Cardiac septum (tissue), 1 donor: ENCODE data around the gene ARHGEF11. TPM values are rescaled to one million over a fixed set of nuclear protein-coding genes. Genes with fewer than 3 reads are reported as not detected.

Experiments
- DNase-seq: peaks from one replicate; pipeline ENCODE4 v3.0.0-alpha.2; 2020; ENCODE audit warnings: low spot score
- intact Hi-C: fragments of 100-400 bp; cut with DNase I; formaldehyde crosslinking; loops from one replicate; pipeline ENCODE4 v1.14.0; 2022
- total RNA-seq: library from RNA; stranded (reverse); fragmentation: NEBNext Ultra II Directional; extraction: Animal tissue kit (Norgen Biotek cat#: 25700); gene quantifications from one replicate; pipeline ENCODE4 v1.2.1, GENCODE V29; 2021
- donor health status: DM: no; HTN: no; CAD: no.

ARHGEF11 gene
- total RNA-seq, 1 donor from 2014 or later = 29.8 TPM

DNA sequence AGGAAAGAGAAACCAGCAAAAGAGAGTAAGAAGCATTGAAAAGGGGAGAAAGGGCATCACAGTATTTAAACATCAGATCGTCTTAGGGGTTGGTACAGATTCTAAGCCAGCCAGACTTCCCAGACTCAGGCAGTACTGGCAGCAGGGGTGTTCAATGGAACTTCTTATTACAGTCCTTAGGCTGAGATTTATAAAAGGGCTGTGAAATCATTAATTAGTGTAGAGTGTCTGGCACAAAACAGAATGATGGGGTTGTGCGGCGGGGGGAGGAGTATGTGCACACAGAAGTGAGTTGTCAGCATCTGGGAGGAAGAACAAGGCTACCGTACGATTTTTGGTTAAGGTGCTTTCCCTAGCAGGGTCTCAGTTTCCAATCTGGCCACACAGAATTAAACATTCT, 38.2 kb downstream of the ARHGEF11 start:
- intact Hi-C loops = no loop called here
- DNase-seq = no peak

DNA sequence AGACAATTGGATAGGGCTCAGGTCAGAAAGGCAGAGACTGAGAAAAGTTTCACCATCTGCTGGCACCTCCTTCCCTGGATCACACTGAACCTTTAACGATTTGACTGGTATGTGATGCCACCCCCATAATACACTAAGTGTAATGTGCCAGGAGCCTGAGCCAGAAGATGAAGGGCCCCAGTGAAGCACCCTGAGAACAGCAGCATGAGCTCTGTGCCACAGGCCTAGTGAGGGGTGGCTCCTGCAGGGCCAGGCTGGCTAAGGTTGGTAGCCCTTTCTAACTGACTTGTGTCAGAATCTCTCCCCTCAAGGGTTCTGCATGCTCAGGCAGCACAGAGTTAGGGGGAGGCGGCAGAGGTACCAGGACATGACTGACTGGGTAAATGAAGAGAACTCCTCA, 38.9 kb downstream of the ARHGEF11 start:
- intact Hi-C loops = no loop called here

DNA sequence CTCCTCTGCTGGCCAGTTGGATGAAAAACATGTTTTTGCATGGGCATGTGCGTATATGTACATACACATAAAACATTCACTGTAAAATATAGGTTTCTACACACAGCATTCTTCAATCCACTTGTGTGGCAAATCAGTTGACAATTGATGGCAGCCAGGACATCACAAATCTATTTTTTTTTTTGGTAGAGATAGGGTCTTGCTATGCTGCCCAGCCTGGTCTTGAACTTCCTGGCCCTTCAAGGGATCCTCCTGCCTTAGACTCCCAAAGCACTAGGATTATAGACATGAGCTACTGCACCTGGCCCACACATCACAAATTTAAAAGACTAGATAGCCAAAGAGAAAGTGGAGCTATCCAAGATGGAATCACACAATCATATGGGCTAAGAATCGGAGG, 39.6 kb downstream of the ARHGEF11 start:
- intact Hi-C loops = no loop called here
- DNase-seq = no peak

More for the DNA sequence above, 38.9 kb downstream of the ARHGEF11 start:
- DNase-seq = no peak

DNA sequence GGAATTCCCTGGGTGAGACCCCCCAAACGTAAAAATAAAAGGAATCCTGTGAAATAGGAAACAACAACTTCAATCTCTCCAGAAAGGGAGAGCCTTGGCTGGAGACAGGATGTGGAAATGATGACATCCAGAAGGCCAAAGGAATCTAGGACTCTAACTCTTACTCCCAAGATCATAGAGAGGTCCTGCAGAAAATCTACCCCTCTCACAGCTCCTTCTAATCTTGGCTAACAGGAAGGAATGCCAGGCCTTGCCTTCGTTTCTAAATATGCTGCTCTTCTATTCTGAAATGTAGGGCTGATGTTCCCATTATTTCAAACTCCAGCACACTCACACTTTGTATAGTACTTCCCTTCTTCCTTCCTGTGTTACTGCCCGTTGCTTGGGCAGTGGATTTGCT, 40.7 kb downstream of the ARHGEF11 start:
- intact Hi-C loops = no loop called here
- DNase-seq = no peak

DNA sequence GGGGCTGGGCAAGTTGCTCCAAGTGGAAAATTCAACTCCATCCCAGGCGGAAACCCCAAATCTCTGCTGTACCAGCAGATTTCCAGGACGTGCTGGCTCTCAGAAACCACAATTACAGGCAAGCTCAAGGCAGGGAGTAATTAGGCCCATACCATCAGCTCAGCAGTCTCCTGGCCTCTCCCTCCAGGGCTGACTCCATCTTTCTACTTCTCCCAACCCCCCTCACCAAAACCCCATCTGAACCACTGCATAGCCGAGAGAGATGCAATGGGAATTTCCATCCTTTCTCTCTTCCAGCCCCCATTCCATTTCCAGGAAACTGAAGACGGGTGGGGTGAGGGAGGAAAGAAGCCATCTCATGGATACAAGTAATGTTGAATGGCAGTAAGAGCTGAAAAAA, 41.2 kb downstream of the ARHGEF11 start:
- intact Hi-C loops = no loop called here
- no peak for DNase-seq

DNA sequence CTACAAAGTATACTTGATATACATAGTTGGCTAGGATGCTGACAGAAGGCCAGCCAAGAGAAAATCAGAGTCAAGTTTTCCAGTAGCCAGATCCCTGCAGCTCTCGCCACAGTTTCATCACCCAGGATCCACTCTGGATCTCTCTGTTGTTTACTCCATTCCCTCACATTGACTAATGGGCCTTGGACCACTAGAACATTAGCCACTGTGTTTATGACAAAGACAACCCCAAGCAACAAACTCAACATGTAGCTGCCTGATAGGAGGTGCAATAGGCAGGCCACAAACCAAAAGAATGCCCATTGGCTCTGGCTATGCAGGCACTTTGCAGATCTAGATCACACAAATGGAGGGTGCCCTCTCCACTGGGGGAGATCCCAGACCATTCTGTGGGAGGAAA, 44.2 kb downstream of the ARHGEF11 start:
- intact Hi-C loops = no loop called here
- no peak for DNase-seq

DNA sequence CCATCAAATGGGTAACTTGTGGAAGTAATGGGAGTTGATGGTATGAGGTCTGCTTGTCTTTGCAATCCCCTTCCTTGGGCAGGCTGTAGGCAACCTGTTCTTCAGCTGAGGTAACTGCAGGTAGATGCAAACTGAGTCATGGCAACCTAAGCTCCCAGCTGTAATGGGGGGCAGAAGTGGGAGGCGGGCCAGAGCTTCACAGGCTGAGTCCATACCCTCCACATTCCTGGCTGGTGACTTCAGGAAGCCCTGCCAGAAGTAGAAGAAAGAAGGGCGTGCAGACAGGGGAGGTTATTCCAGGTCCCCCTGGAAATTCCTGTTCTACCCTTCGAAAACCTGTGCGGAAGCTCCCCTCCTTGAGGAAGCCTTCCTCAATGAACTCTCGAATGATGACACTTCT, 44.9 kb downstream of the ARHGEF11 start:
- no peak for DNase-seq
- intact Hi-C loops = no loop called here

DNA sequence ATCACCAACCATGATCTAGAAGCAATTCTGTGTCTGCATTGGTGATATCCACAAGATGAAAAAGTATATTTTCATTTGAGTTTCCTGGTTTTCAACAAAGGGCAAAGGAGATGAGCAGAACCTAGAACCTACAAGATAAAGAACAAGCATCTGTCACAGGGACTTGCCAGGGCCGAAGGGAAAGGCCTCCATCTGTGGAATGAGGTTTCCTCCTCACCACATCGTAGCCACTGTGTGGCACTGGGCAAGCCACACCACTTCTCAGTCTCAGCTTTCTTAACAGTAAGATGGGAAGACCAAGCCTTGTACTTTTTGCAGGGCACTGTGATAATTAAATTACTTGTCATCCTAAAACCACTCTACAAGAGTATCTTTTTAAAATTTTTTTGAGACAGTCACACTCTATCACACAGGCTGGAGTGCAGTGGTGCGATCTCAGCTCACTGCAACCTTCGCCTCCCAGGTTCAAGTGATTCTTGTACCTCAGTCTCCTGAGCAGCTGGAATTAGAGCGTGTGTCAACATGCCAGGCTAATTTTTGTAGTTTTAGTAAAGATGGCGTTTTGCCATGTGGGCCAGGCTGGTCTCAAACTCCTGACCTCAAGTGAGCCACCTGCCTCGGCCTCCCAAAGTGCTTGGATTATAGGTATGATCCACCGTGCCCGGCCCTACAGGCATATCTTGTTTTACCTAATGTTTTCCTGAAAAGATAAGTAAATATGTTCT, 45.8 kb downstream of the ARHGEF11 start:
- no peak for DNase-seq
- intact Hi-C loops = no loop called here

- DNase-seq = no peak
Observed at GRCh38 chr1:156998840-156999500, 46.6 kb downstream of the ARHGEF11 start.

GRCh38 chr1:156998301-156998700, 47.2 kb downstream of the ARHGEF11 start:
- intact Hi-C loops = no loop called here

More at GRCh38 chr1:156998840-156999500, 46.6 kb downstream of the ARHGEF11 start:
- intact Hi-C loops = no loop called here

GRCh38 chr1:156995412-156995811, 50.1 kb downstream of the ARHGEF11 start:
- DNase-seq = no peak
- intact Hi-C loops = no loop called here

More at GRCh38 chr1:156998301-156998700, 47.2 kb downstream of the ARHGEF11 start:
- DNase-seq = no peak

DNA sequence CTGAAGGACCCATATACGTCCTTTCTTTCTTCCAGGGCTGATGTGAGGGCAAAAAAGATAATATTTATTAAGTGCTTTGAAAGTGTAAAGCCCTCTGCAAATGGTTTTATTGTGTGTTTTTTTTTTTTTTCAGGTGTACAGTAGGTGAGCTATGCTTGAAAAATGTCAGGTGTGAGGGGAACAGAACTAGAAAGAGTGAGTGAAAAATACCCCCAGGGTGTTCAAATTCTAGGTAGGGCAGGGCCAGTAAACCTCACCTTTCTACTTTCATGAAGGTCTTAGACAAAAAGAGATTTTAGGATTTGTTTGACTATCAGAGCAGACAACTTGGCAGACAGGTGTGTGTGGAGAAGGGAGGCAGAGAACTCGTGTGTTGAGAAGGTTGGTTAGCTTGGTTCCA, 51.3 kb downstream of the ARHGEF11 start:
- no peak for DNase-seq
- intact Hi-C loops = no loop called here

GRCh38 chr1:156993426-156994147, 52.0 kb downstream of the ARHGEF11 start:
- no peak for DNase-seq

GRCh38 chr1:156992215-156992614, 53.3 kb downstream of the ARHGEF11 start:
- DNase-seq = no peak
- intact Hi-C loops = no loop called here

More at GRCh38 chr1:156993426-156994147, 52.0 kb downstream of the ARHGEF11 start:
- intact Hi-C loops = no loop called here

DNA sequence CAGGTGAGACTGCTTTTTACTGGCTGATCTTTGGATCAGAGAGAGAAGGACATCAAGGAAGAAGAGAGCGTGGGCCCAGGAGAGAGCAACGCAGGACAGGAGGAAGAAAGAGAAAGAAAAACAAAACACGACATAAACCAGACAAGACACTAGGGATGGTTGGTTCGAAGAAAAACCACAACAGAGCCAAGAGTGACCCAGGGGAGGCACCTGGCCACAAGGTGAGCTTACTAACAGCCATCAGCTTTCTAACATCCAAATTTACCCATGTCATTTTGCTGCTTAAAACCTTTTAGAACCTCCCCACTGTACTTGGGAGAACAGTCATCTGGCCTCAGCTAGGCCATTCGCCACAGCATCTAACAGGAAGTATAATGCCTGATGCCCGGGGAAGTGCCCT, 57.8 kb downstream of the ARHGEF11 start:
- no peak for DNase-seq
- intact Hi-C loops = no loop called here

GRCh38 chr1:156980551-156980950, 65.0 kb downstream of the ARHGEF11 start:
- no peak for DNase-seq
- intact Hi-C loops = no loop called here

DNA sequence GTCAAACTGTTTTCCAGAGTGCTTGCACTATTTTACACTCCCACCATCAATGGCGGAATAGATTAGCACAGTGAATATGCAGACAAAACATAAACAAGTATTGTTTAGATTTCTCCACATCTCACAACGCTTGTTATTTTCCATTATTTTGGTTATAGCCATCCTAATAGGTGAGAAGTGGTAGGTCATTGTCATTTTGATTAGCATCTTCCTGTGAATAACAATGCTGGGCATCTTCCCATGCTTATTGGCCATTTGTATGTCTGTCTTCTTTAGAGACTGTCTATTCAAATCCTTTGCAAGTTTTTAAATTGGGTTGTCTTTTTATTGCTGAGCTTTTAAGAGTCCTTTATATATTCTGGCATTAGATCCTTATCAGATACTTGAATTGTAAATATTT, 70.5 kb downstream of the ARHGEF11 start:
- intact Hi-C loops = no loop called here
- DNase-seq = no peak

DNA sequence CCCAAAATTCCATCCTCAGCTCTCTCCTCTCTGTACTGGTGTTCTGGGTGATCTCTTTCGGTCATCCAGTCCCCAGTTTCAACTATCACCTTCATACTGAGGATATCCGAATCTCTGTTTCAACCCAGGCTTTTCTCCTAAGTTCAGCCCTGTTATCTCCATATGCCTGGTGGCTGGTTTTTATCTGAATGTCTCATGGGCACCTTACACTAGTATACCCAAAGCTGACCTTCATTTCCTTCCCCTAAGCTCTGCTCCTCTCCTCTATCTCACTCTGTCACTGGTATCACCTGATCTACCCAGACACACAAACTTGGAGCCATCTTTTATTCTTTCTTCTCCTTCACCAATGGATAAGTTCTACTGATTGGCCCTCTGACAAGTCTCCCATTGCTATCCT, 72.1 kb downstream of the ARHGEF11 start:
- intact Hi-C loops = no loop called here
- no peak for DNase-seq

DNA sequence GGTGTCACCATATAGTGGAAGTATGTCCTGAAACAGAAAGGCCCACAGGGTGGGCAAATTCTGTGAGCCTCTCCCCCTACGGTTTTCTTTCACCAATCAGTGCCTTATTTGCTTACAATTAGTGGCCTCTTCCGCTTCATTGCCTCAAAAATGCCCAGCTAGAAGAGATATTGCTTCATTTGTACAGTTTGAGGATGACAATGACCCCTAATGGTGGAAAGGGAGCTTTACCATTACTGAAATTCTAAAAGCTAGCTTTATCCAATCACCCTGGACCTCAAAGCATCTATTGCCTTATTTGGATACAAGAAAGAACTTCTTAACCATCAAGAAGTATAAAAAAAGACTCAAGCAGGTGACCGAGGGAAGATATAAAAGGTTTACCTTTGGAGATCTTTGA, 75.5 kb downstream of the ARHGEF11 start:
- DNase-seq = no peak
- intact Hi-C loops = no loop called here

DNA sequence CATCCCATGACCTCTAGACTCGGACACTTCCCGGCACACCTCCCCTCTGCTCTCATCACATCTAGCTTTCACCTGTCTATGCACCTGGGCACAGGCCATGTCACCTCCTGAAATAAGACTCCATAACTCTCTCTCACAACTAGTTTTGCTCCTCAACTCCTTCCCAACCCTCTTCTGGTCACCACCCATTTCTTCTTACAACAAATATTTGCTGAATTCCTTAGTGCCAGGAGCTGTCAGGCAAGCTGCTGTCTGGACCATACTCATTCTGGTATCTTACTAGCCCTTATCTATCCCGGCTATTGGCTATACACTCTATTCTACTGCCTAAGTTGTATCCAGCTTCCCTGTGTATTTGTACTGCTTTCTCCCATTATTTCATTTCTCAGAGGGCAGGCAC, 76.0 kb downstream of the ARHGEF11 start:
- intact Hi-C loops = loop anchor here (5.0 kb wide), 1 partner anchor 103 kb away; no protein-coding TSS in a partner anchor
- no peak for DNase-seq

GRCh38 chr1:156964441-156964840, 81.1 kb downstream of the ARHGEF11 start:
- intact Hi-C loops = no loop called here
- no peak for DNase-seq
